PC-9 (cell line): Measurements from ENCODE around the gene NFIA.

Source experiments
- CTCF ChIP-seq: fragments of 200-600 bp; sonication (generic); conservative IDR thresholded peaks from 2 replicates; pipeline ENCODE4 v1.6.1; 2017; ENCODE audit warnings: mixed run types, antibody characterized with exemption, mild to moderate bottlenecking, moderate library complexity
- EZH2 ChIP-seq: fragments of 200-600 bp; sonication (generic); IDR thresholded peaks from 2 replicates; pipeline ENCODE4 v1.8.0; 2017; ENCODE audit warnings: antibody characterized with exemption, low read depth

DNA sequence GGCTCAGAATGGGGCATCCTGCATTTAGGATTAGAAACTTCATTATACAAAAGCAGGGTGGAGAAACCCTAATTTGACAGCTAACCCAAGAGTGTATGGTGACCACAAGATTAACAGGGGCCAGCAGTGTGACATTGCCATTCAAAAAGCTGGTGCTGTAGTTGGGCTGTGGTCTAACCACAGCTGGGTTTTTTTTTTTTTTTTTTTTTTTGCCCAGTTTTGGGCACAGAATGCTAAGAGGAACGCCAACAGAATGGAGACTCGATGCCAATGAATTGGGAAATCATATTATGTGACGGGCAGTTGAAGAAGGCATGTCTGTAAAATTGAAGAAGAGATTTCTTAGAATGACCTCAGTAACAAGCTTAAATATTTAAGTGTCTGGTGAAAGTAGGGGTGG is 58.4 kb downstream of the NFIA start:
- TF ChIP-seq CTCF = no peak
- no peak for TF ChIP-seq EZH2
